Liver (tissue), 9 donors: ENCODE data around the gene MID1. TPM values are rescaled to one million over a fixed set of nuclear protein-coding genes. Genes with fewer than 3 reads are reported as not detected.
A peak's percentile ranks its signal among the peaks of the same experiment; 100 is the strongest.
"Not testable (repeated sequence)": the region's sequence is repeated elsewhere in the genome, so short reads cannot be mapped to it uniquely, and the experiment has no call there.

Source experiments
- DNase-seq: peaks from one replicate; pipeline ENCODE4 v3.0.0-alpha.2; 2017; ENCODE audit warnings: low spot score
- H3K27ac ChIP-seq, 2 donors: one replicate each; pipeline ENCODE4 v1.7.0; 2013; ENCODE audit warnings: inconsistent platforms in 2 of 2, low read length in 2 of 2, control low read depth in 1 of 2, low read depth in 1 of 2, mild to moderate bottlenecking in 1 of 2
- H3K27me3 ChIP-seq, 4 donors: one replicate each; pipeline versions ENCODE4 v1.6.1 to v1.7.0; 2013; ENCODE audit warnings: low read length in 3 of 4, inconsistent platforms in 1 of 4, mild to moderate bottlenecking in 1 of 4, moderate library complexity in 1 of 4; ENCODE audit not compliant: control insufficient read depth in 4 of 4, insufficient read depth in 4 of 4
- H3K36me3 ChIP-seq, 4 donors: one replicate each; pipeline versions ENCODE4 v1.6.1 to v1.7.0; 2013; ENCODE audit warnings: low read length in 3 of 4, mild to moderate bottlenecking in 3 of 4, low read depth in 1 of 4, moderate library complexity in 1 of 4; ENCODE audit not compliant: control insufficient read depth in 4 of 4, insufficient read depth in 3 of 4
- H3K4me1 ChIP-seq, 4 donors: one replicate each; pipeline versions ENCODE4 v1.6.1 to v1.7.0; 2013; ENCODE audit warnings: low read length in 3 of 4, mild to moderate bottlenecking in 3 of 4, moderate library complexity in 1 of 4; ENCODE audit not compliant: control insufficient read depth in 4 of 4, insufficient read depth in 4 of 4
- H3K4me3 ChIP-seq, 3 donors: one replicate each; pipeline versions ENCODE4 v1.6.1 to v1.7.0; 2013; ENCODE audit warnings: low read length in 3 of 3, control low read depth in 1 of 3, low read depth in 1 of 3, mild to moderate bottlenecking in 1 of 3
- H3K9ac ChIP-seq, 2 donors: one replicate each; pipeline ENCODE4 v1.7.0; 2013; ENCODE audit warnings: low read length in 2 of 2, mild to moderate bottlenecking in 2 of 2, moderate library complexity in 2 of 2, control low read depth in 1 of 2, low read depth in 1 of 2
- H3K9me3 ChIP-seq, 4 donors: one replicate each; pipeline versions ENCODE4 v1.6.1 to v1.7.0; 2013; ENCODE audit warnings: low read length in 3 of 4; ENCODE audit not compliant: control insufficient read depth in 4 of 4
- EGR1 ChIP-seq, 2 donors: IDR thresholded peaks; 2 replicates each; pipeline ENCODE4 v1.6.1; 2016 to 2018; ENCODE audit warnings: antibody characterized with exemption in 2 of 2, low read depth in 2 of 2
- FOXA2 ChIP-seq: IDR thresholded peaks from 2 replicates; pipeline ENCODE4 v1.6.1; 2016; ENCODE audit warnings: antibody characterized with exemption
- GABPA ChIP-seq, 2 donors: IDR thresholded peaks in 1 of 2; conservative IDR thresholded peaks in 1 of 2; 2 replicates each; pipeline ENCODE4 v1.6.1; 2016; ENCODE audit warnings: antibody characterized with exemption in 2 of 2, mild to moderate bottlenecking in 1 of 2, moderate library complexity in 1 of 2
- HNF4A ChIP-seq, 2 donors: conservative IDR thresholded peaks; 2 replicates each; pipeline ENCODE4 v1.6.1; 2016; ENCODE audit warnings: antibody characterized with exemption in 2 of 2, mild to moderate bottlenecking in 2 of 2
- HNF4G ChIP-seq: IDR thresholded peaks from 2 replicates; pipeline ENCODE4 v1.6.1; 2016; ENCODE audit warnings: antibody characterized with exemption
- JUND ChIP-seq, 2 donors: IDR thresholded peaks; 2 replicates each; pipeline ENCODE4 v1.6.1; 2016; ENCODE audit warnings: antibody characterized with exemption in 2 of 2
- NR2F2 ChIP-seq: IDR thresholded peaks from 2 replicates; pipeline ENCODE4 v1.6.1; 2016; ENCODE audit warnings: antibody characterized with exemption
- RAD21 ChIP-seq, 2 donors: IDR thresholded peaks; 2 replicates each; pipeline ENCODE4 v1.6.1; 2016; ENCODE audit warnings: antibody characterized with exemption in 2 of 2, mild to moderate bottlenecking in 2 of 2
- RXRA ChIP-seq, 2 donors: IDR thresholded peaks; 2 replicates each; pipeline ENCODE4 v1.6.1; 2017 to 2018; ENCODE audit warnings: antibody characterized with exemption in 2 of 2, mild to moderate bottlenecking in 1 of 2
- SP1 ChIP-seq: IDR thresholded peaks from 2 replicates; pipeline ENCODE4 v1.6.1; 2018; ENCODE audit warnings: antibody characterized with exemption, mild to moderate bottlenecking
- YY1 ChIP-seq: IDR thresholded peaks from 2 replicates; pipeline ENCODE4 v1.6.1; 2016; ENCODE audit warnings: antibody characterized with exemption, mild to moderate bottlenecking
- WGBS: extraction: QIAGEN DNeasy Blood & Tissue Kit; methylation state at CpG from one replicate; pipeline ENCODE4 v1.1.7; 2013; 5-methylcytosine and 5-hydroxymethylcytosine counted together
- polyA plus RNA-seq, 2 donors: library from polyadenylated mRNA; stranded (reverse) in 1 of 2; unstranded in 1 of 2; fragments of 200-250 nt in 1 of 2; fragments of >200 nt in 1 of 2; fragmentation: Nextera tagmentation in 1 of 2; extraction: Ambion mirVana in 1 of 2; gene quantifications; one replicate each; pipeline versions ENCODE4 v1.2.1 to v1.2.3, GENCODE V29; 2013 to 2015
- total RNA-seq, 2 donors: library from RNA; depleted of rRNA; stranded (reverse); fragments of >200 nt; gene quantifications; one replicate each; pipeline ENCODE4 v1.2.3, GENCODE V29; 2014
- TF ChIP-seq, protein P1 (sequence below): IDR thresholded peaks from 2 replicates; pipeline ENCODE4 v1.6.1; 2016; ENCODE audit warnings: antibody characterized with exemption, mild to moderate bottlenecking
- TF ChIP-seq, protein P2 (sequence below): fragments of 150-350 bp; IDR thresholded peaks from 2 replicates; pipeline ENCODE4 v1.5.1; 2017; ENCODE audit warnings: improper control_type of control experiment, low read depth, low read length; ENCODE audit not compliant: missing input control
- TF ChIP-seq, protein P3 (sequence below): IDR thresholded peaks from 2 replicates; pipeline ENCODE4 v1.6.1; 2016; ENCODE audit warnings: antibody characterized with exemption
- TF ChIP-seq, protein P4 (sequence below): IDR thresholded peaks from 2 replicates; pipeline ENCODE4 v1.6.1; 2016; ENCODE audit warnings: antibody characterized with exemption
- donor health status: healthy.
- donor health status: healthy.
- donor health status: healthy.
- donor health status: healthy.
- donor health status: healthy.

MID1 gene
- total and polyA plus RNA-seq, 4 donors = 1.8 to 7.9 (median 4.2) TPM

DNA sequence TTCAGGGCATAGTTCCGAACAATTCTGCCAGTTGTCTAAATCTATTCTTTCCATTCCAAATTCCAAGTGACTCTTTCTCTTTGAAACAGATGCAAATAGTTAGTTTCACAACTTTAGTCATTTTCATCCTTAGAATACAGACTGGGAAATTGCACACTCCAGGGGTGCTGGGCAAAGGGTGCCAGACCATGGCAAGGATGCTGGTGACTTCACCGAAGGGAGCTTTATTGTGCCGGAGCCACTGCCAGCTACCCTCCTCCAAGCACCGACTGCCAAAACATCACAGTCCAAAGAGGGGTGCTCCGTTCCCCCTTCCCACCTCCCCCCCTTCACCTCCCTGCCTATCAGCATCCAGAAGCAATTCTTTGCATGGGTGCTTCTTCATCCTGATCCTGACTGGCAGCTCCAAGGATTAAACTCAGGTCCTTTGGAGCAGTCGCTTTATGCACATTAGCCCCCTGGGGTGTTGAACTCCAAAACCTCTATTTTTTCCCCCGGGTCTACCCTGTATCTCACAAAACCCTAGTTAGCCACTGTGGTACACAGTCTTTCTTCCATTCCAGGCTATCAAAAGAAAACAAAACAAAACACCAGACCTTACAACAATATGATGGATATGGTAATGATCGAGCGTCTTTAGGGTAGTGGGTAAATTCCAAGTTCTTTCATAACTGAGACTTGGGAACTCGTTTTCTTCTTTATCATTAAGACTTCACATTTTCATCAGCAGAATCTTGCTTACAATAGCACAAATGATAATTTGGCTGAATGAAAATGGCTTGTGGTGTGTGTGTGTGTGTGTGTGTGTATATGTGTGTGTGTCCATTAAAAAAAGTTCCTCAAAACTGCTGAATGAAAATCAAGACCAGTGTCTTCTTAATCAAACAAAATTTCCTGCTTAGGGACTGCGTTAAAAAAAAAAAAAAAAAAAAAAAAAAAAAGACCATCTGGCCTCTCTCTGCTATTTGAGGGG, 28.7 kb downstream of the MID1 start:
- H3K9me3 ChIP-seq = no peaks in the 10 kb centered on the region
- no peak overlapping the region for H3K27ac ChIP-seq
- H3K4me3 ChIP-seq = no peak overlapping the region
- no peaks in the 10 kb centered on the region for H3K36me3 ChIP-seq
- H3K9ac ChIP-seq = no peak overlapping the region
- no peak for DNase-seq
- 72% methylated on average over 11 of the region's 11 CpGs for WGBS
- H3K4me1 ChIP-seq = no peaks in the 10 kb centered on the region
- no peaks in the 10 kb centered on the region for H3K27me3 ChIP-seq
- TF ChIP-seq RXRA (IDR thresholded peaks at IDR 0.05) (no peak), HNF4A (conservative IDR thresholded peaks at IDR 0.05) (peak in 1 of 2 donors; percentile 25), JUND (IDR thresholded peaks at IDR 0.05) (no peak), SP1 (no peak), RAD21 (IDR thresholded peaks at IDR 0.05) (no peak)
- TF ChIP-seq, protein P1, sequence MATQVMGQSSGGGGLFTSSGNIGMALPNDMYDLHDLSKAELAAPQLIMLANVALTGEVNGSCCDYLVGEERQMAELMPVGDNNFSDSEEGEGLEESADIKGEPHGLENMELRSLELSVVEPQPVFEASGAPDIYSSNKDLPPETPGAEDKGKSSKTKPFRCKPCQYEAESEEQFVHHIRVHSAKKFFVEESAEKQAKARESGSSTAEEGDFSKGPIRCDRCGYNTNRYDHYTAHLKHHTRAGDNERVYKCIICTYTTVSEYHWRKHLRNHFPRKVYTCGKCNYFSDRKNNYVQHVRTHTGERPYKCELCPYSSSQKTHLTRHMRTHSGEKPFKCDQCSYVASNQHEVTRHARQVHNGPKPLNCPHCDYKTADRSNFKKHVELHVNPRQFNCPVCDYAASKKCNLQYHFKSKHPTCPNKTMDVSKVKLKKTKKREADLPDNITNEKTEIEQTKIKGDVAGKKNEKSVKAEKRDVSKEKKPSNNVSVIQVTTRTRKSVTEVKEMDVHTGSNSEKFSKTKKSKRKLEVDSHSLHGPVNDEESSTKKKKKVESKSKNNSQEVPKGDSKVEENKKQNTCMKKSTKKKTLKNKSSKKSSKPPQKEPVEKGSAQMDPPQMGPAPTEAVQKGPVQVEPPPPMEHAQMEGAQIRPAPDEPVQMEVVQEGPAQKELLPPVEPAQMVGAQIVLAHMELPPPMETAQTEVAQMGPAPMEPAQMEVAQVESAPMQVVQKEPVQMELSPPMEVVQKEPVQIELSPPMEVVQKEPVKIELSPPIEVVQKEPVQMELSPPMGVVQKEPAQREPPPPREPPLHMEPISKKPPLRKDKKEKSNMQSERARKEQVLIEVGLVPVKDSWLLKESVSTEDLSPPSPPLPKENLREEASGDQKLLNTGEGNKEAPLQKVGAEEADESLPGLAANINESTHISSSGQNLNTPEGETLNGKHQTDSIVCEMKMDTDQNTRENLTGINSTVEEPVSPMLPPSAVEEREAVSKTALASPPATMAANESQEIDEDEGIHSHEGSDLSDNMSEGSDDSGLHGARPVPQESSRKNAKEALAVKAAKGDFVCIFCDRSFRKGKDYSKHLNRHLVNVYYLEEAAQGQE = no peak

DNA sequence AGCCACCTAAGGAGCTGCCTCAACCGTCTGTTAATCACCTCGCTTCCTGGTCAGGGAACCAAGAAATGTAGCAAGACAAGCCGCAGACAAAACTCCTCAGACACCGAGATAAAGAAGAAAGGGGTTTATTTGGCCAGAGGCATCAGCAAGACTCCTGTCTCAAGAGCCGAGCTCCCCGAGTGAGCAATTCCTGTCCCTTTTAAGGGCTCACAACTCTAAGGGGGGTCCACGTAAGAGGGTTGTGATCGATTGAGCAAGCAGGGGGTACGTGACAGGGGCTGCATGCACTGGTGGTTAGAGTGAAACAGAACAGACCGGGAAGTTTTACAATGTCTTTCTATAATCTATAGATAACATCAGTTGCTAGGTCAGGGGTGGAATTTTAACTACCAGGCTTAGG, 30.6 kb downstream of the MID1 start:
- not testable (repeated sequence) for H3K9ac ChIP-seq, H3K27me3 ChIP-seq, H3K27ac ChIP-seq, H3K9me3 ChIP-seq, H3K4me3 ChIP-seq, DNase-seq, H3K4me1 ChIP-seq, H3K36me3 ChIP-seq
- WGBS = 92% methylated on average over 10 of the region's 10 CpGs

DNA sequence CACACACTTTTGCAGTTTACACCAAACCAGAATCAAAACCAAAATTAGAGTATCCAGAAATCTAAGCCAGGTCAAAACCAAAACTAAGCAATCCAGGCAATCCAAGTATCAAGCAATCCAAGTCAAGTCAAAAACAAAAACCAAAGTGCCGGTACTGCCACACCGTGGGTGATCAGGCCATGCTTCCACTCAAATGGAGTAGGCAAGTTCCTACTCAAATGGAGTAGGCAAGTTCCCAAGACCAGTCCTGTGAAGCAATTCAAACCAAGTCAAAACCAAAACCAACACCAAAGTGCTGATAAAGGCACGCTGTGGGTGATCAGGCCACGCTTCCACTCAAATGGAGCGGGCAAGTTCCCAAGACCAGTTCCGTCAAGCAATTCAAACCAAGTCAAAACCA, 31.3 kb downstream of the MID1 start:
- Histone ChIP-seq H3K9me3 (no peaks in the 10 kb centered on the region), H3K36me3 (no peaks in the 10 kb centered on the region), H3K9ac (peak overlapping the region in 1 of 2 donors; percentile 2), H3K4me3 (no peak overlapping the region), H3K27ac (peak overlapping the region; percentile 60 to 67), H3K27me3 (no peaks in the 10 kb centered on the region), H3K4me1 (no peaks in the 10 kb centered on the region)
- no peak for DNase-seq
- WGBS = 47% methylated on average over 6 of the region's 6 CpGs
- peak in 1 of 2 donors; percentile 15 for TF ChIP-seq RXRA (IDR thresholded peaks at IDR 0.05)
- TF ChIP-seq, protein P2, sequence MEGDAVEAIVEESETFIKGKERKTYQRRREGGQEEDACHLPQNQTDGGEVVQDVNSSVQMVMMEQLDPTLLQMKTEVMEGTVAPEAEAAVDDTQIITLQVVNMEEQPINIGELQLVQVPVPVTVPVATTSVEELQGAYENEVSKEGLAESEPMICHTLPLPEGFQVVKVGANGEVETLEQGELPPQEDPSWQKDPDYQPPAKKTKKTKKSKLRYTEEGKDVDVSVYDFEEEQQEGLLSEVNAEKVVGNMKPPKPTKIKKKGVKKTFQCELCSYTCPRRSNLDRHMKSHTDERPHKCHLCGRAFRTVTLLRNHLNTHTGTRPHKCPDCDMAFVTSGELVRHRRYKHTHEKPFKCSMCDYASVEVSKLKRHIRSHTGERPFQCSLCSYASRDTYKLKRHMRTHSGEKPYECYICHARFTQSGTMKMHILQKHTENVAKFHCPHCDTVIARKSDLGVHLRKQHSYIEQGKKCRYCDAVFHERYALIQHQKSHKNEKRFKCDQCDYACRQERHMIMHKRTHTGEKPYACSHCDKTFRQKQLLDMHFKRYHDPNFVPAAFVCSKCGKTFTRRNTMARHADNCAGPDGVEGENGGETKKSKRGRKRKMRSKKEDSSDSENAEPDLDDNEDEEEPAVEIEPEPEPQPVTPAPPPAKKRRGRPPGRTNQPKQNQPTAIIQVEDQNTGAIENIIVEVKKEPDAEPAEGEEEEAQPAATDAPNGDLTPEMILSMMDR = no peak
- TF ChIP-seq NR2F2 = no peak
- no peak for TF ChIP-seq GABPA (IDR thresholded peaks at IDR 0.05 in 1 of 2, conservative IDR thresholded peaks at IDR 0.05 in 1 of 2)
- TF ChIP-seq, protein P3, sequence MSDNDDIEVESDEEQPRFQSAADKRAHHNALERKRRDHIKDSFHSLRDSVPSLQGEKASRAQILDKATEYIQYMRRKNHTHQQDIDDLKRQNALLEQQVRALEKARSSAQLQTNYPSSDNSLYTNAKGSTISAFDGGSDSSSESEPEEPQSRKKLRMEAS = peak; percentile 42
- TF ChIP-seq HNF4A (conservative IDR thresholded peaks at IDR 0.05) = peak; percentile 11 to 14
- TF ChIP-seq, protein P1 = no peak
- peak; percentile 36 for TF ChIP-seq YY1
- no peak for TF ChIP-seq HNF4G
- TF ChIP-seq, protein P4, sequence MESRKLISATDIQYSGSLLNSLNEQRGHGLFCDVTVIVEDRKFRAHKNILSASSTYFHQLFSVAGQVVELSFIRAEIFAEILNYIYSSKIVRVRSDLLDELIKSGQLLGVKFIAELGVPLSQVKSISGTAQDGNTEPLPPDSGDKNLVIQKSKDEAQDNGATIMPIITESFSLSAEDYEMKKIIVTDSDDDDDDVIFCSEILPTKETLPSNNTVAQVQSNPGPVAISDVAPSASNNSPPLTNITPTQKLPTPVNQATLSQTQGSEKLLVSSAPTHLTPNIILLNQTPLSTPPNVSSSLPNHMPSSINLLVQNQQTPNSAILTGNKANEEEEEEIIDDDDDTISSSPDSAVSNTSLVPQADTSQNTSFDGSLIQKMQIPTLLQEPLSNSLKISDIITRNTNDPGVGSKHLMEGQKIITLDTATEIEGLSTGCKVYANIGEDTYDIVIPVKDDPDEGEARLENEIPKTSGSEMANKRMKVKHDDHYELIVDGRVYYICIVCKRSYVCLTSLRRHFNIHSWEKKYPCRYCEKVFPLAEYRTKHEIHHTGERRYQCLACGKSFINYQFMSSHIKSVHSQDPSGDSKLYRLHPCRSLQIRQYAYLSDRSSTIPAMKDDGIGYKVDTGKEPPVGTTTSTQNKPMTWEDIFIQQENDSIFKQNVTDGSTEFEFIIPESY = no peak
- peak; percentile 51 to 66 for TF ChIP-seq RAD21 (IDR thresholded peaks at IDR 0.05)
- TF ChIP-seq FOXA2 = no peak
- no peak for TF ChIP-seq EGR1 (IDR thresholded peaks at IDR 0.05; ENCODE audit: low read depth in 2 of 2)
